ENCODE data around the gene PIP4K2C. TPM values are rescaled to one million over a fixed set of nuclear protein-coding genes. Genes with fewer than 3 reads are reported as not detected.

The PIP4K2C gene
- total and polyA plus RNA-seq, 2 of the 4 experiments (the other 2 are of a cell fraction) = 12.5 to 23.1 TPM

DNA sequence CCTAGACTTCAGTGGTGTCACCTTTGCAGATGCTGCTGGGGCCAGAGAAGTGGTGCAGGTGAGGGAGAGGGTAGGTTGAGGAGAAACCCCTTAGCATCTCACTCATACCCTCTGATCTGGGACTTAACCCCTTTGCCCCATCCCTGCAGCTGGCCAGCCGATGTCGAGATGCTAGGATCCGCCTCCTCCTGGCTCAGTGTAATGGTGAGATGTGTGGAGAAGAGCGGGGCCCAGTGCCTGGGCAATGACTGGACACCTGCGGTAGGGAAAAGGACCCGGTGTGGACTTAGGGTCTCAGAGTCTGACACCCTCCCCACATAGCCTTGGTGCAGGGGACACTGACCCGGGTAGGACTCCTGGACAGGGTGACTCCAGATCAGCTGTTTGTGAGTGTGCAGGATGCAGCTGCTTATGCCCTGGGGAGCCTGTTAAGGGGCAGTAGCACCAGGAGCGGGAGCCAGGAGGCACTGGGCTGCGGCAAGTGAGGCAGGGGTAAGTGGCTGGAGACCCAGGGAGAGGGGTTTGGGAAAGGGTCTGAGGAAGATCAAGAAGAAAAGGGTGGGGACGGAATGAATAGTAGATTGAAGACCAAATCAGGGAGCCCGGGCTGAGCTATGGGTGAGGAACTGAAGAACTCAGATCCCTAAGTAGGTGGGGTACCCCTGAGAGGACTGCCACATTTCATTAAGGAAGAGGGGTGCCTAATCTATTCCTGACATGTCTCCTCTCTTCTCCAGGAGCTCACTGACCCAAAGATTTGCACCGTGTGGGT, 34.5 kb downstream of the PIP4K2C start:
- Histone ChIP-seq H2BK120ac (ENCODE audit: low read depth, low read length) (no peak overlapping the region), H2BK20ac (ENCODE audit: low read depth, low read length) (no peak overlapping the region), H4K20me1 (ENCODE audit: insufficient read depth, low read length) (peaks cover 4% of the 10 kb centered on the region; the same call in 1 of the 2 replicates), H2AFZ (replicated peaks; ENCODE audit: low read length, poor library complexity) (no peak overlapping the region), H3K4me1 (ENCODE audit: control insufficient read depth, insufficient read depth, low read length) (no peaks in the 10 kb centered on the region; the same call in 1 of the 2 replicates), H4K5ac (ENCODE audit: low read depth, low read length) (no peak overlapping the region), H2BK15ac (ENCODE audit: low read depth, low read length) (no peak overlapping the region), H3K27me3 (ENCODE audit: control insufficient read depth, insufficient read depth, low read length) (peaks cover 78% of the 10 kb centered on the region), H2AK5ac (ENCODE audit: low read depth, low read length) (no peak overlapping the region), H3K18ac (ENCODE audit: low read depth, low read length) (no peak overlapping the region), H3K14ac (replicated peaks; ENCODE audit: low read depth, low read length) (no peak overlapping the region), H3K23ac (ENCODE audit: low read depth, low read length) (no peak overlapping the region; the same call in 1 of the 2 replicates), H3K4me2 (ENCODE audit: low read depth, low read length) (no peak overlapping the region), H3K36me3 (ENCODE audit: control insufficient read depth, insufficient read depth, low read length) (peaks cover 2% of the 10 kb centered on the region; the same call in 1 of the 2 replicates), H3K9me1 (ENCODE audit: insufficient read depth, low read length) (peaks cover 4% of the 10 kb centered on the region; the same call in 1 of the 2 replicates), H4K8ac (ENCODE audit: low read depth in 2 of 2, low read length in 2 of 2) (no peak overlapping the region), H3K4ac (ENCODE audit: low read depth, low read length) (no peak overlapping the region), H3K27ac (ENCODE audit: insufficient read depth, low read length) (no peak overlapping the region), H4K91ac (ENCODE audit: insufficient read depth, low read depth, low read length) (no peak overlapping the region), H3K9ac (ENCODE audit: low read depth, low read length) (no peak overlapping the region), H3K9me3 (ENCODE audit: control insufficient read depth, insufficient read depth, low read length) (no peaks in the 10 kb centered on the region), H3K79me1 (ENCODE audit: low read depth in 1 of 2, low read length in 2 of 2) (no peaks in the 10 kb centered on the region), H3K4me3 (ENCODE audit: insufficient read depth, low read depth, low read length) (no peak overlapping the region), H3K56ac (ENCODE audit: extremely low read depth, insufficient read depth, low read length) (no peak overlapping the region), H2BK5ac (ENCODE audit: low read depth, low read length, poor library complexity, severe bottlenecking) (no peak overlapping the region), H2AK9ac (replicated peaks; ENCODE audit: low read depth, low read length, poor library complexity) (no peak overlapping the region)
- ChIA-PET POLR2A (ENCODE audit: unreplicated experiment) (no interaction called here), CTCF (interaction anchor here (1.7 kb wide), 1 partner anchor 42 kb away, joined by 5 read pairs; no protein-coding TSS in a partner anchor)
- no TSS peak for BruUV-seq (replicated peaks)
- no peak for TF ChIP-seq SMC3 (IDR thresholded peaks at IDR 0.05; ENCODE audit: low read depth, low read length)
- no peak for TF ChIP-seq FOS (IDR thresholded peaks at IDR 0.05; ENCODE audit: low read depth, low read length)
- TF ChIP-seq RAD21 (IDR thresholded peaks at IDR 0.05; ENCODE audit: low read length) = no peak
- TF ChIP-seq BHLHE40 (IDR thresholded peaks at IDR 0.05; ENCODE audit: low read depth, low read length) = no peak
- TF ChIP-seq MAZ (IDR thresholded peaks at IDR 0.05; ENCODE audit: borderline replicate concordance, low read depth, low read length) = no peak
- no peak for TF ChIP-seq MXI1 (IDR thresholded peaks at IDR 0.05; ENCODE audit: borderline replicate concordance, low read depth, low read length)
- TF ChIP-seq, protein P1, sequence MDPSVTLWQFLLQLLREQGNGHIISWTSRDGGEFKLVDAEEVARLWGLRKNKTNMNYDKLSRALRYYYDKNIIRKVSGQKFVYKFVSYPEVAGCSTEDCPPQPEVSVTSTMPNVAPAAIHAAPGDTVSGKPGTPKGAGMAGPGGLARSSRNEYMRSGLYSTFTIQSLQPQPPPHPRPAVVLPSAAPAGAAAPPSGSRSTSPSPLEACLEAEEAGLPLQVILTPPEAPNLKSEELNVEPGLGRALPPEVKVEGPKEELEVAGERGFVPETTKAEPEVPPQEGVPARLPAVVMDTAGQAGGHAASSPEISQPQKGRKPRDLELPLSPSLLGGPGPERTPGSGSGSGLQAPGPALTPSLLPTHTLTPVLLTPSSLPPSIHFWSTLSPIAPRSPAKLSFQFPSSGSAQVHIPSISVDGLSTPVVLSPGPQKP (IDR thresholded peaks at IDR 0.05; ENCODE audit: borderline replicate concordance, low read depth, low read length) = no peak
- no peak for TF ChIP-seq RCOR1 (IDR thresholded peaks at IDR 0.05; ENCODE audit: insufficient replicate concordance, low read length)
- TF ChIP-seq MAFK (IDR thresholded peaks at IDR 0.05; ENCODE audit: low read depth, low read length) = no peak
- no peak for TF ChIP-seq NFE2L2 (IDR thresholded peaks at IDR 0.05; ENCODE audit: low read depth, low read length)
- DNase-seq (no peak), ATAC-seq (ENCODE audit: low read depth) (no peak)
- WGBS, 2 experiments (ENCODE audit: extremely low coverage in 2 of 2, insufficient read length in 1 of 2) = 92% methylated on average over 2 of the region's 12 CpGs; no CpG with 5 or more reads in 1 of the 2 experiments
- dilution Hi-C loops (cut with HindIII; ENCODE audit: low sequenced_read_pairs, unreplicated experiment) (no loop called here), intact Hi-C loops (cut with micrococcal nuclease) (no loop called here), in situ Hi-C loops (cut with MboI; ENCODE audit: low sequenced_read_pairs) (no loop called here)

Measured in IMR-90 (cell line).